Measurements from ENCODE around the gene VKORC1L1. TPM values are rescaled to one million over a fixed set of nuclear protein-coding genes. Genes with fewer than 3 reads are reported as not detected.
"Not testable (repeated sequence)": the region's sequence is repeated elsewhere in the genome, so short reads cannot be mapped to it uniquely, and the experiment has no call there.

VKORC1L1 gene
- 18.0 TPM for total RNA-seq
- polyA plus RNA-seq (ENCODE audit: insufficient read depth, low read depth, low replicate concordance) = 6.5 TPM
- long read RNA-seq, donor 1, full-length matches to known transcripts = 14 of 14 reads
- long read RNA-seq, donor 1, partial matches to known transcripts = 0 of 14 reads
- long read RNA-seq, donor 1, other reads (novel, unspliced or antisense) = 0 of 14 reads
- long read RNA-seq, donor 2, full-length matches to known transcripts = 20 of 20 reads
- long read RNA-seq, donor 2, partial matches to known transcripts = 0 of 20 reads
- long read RNA-seq, donor 2, other reads (novel, unspliced or antisense) = 0 of 20 reads
- long read RNA-seq, donor 3, full-length matches to known transcripts = 16 of 16 reads
- long read RNA-seq, donor 3, partial matches to known transcripts = 0 of 16 reads
- long read RNA-seq, donor 3, other reads (novel, unspliced or antisense) = 0 of 16 reads
- long read RNA-seq, donor 4, full-length matches to known transcripts = 11 of 22 reads
- long read RNA-seq, donor 4, partial matches to known transcripts = 11 of 22 reads
- long read RNA-seq, donor 4, other reads (novel, unspliced or antisense) = 0 of 22 reads
- long read RNA-seq, donor 5 = 0 reads
- long read RNA-seq, donor 6, full-length matches to known transcripts = 7 of 7 reads
- long read RNA-seq, donor 6, partial matches to known transcripts = 0 of 7 reads
- long read RNA-seq, donor 6, other reads (novel, unspliced or antisense) = 0 of 7 reads
- long read RNA-seq, donor 7, full-length matches to known transcripts = 26 of 34 reads
- long read RNA-seq, donor 7, partial matches to known transcripts = 0 of 34 reads
- long read RNA-seq, donor 7, other reads (novel, unspliced or antisense) = 8 of 34 reads
- long read RNA-seq, donor 8, full-length matches to known transcripts = 13 of 13 reads
- long read RNA-seq, donor 8, partial matches to known transcripts = 0 of 13 reads
- long read RNA-seq, donor 8, other reads (novel, unspliced or antisense) = 0 of 13 reads
- long read RNA-seq, donor 9, full-length matches to known transcripts = 8 of 8 reads
- long read RNA-seq, donor 9, partial matches to known transcripts = 0 of 8 reads
- long read RNA-seq, donor 9, other reads (novel, unspliced or antisense) = 0 of 8 reads
- long read RNA-seq, donor 10, full-length matches to known transcripts = 11 of 11 reads
- long read RNA-seq, donor 10, partial matches to known transcripts = 0 of 11 reads
- long read RNA-seq, donor 10, other reads (novel, unspliced or antisense) = 0 of 11 reads

DNA sequence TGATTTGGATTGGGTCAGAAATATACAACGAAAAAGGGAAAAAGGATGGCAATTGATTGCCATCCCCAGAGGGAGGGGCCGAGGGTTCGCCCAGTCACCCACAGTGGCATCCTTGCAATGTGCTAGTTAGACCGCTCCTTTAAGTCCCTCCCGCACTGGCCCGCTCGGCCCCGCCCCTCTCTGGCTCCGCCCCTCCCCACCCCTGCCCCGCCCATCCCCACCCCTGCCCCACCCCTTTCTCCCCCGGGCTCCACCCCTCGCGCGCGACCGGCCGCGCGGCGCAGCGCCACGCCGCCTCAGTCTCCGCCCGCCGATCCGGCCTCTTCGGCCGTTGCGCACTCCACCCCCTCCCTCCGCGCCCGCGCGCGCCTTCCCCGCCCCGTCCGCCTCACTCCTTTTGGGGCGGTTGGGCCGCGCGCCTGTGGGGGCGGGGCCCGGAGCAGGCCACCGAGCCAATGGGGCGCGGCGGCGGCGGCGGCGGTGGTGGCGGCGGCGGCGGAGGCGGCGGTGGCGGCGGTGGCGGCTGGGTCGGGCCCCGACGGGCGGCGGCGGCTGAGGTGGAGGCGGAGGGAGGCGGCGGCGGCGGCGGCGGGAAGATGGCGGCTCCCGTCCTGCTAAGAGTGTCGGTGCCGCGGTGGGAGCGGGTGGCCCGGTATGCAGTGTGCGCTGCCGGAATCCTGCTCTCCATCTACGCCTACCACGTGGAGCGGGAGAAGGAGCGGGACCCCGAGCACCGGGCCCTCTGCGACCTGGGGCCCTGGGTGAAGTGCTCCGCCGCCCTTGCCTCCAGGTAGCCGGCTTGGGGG lies at the start of gene VKORC1L1:
Gene VKORC1L1, plus strand, starts transcription at position 299 of the 806 bp plus-strand sequence. Its CDS starts 298 bp downstream, at position 597.
- Histone ChIP-seq H3K36me3 (ENCODE audit: control insufficient read depth in 2 of 3, insufficient read depth in 3 of 3, low read length in 3 of 3) (no peaks in the 10 kb centered on the region), H3K4me3 (ENCODE audit: low read length in 3 of 3) (peak within 1 kb of the TSS; percentile 49 to 74 (median 66)), H3K27me3 (ENCODE audit: control insufficient read depth, insufficient read depth, low read length) (no peaks in the 10 kb centered on the region), H3K9ac (ENCODE audit: low read length in 3 of 3) (peak within 1 kb of the TSS; percentile 7 to 65 (median 48)), H3K4me1 (ENCODE audit: control insufficient read depth in 2 of 3, insufficient read depth in 2 of 3, low read depth in 1 of 3, low read length in 3 of 3) (peaks cover 0 to 3% (median 0%) of the 10 kb centered on the region in 3 donors), H3K9me3 (ENCODE audit: control insufficient read depth in 2 of 3, insufficient read depth in 1 of 3, low read length in 3 of 3) (no peaks in the 10 kb centered on the region), H3K27ac (ENCODE audit: low read depth in 2 of 2, low read length in 2 of 2) (peak within 1 kb of the TSS in 1 of 2 donors; percentile 43)
- DNase-seq (peak; percentile 96 to 99 (median 97)), FAIRE-seq (no peak)
- no peak for TF ChIP-seq CTCF (IDR thresholded peaks at IDR 0.05; ENCODE audit: borderline replicate concordance, extremely low read depth, insufficient read depth)
- intact Hi-C loops (cut with DNase I) = no loop called here

- DNase-seq = no peak
- Histone ChIP-seq H3K4me3 (ENCODE audit: low read length in 3 of 3) (no peak overlapping the region), H3K9me3 (ENCODE audit: control insufficient read depth in 2 of 3, insufficient read depth in 1 of 3, low read length in 3 of 3) (no peaks in the 10 kb centered on the region), H3K27ac (ENCODE audit: low read depth in 2 of 2, low read length in 2 of 2) (no peak overlapping the region), H3K9ac (ENCODE audit: low read length in 3 of 3) (no peak overlapping the region), H3K36me3 (ENCODE audit: control insufficient read depth in 2 of 3, insufficient read depth in 3 of 3, low read length in 3 of 3) (peaks cover 0 to 3% (median 0%) of the 10 kb centered on the region in 3 donors), H3K4me1 (ENCODE audit: control insufficient read depth in 2 of 3, insufficient read depth in 2 of 3, low read depth in 1 of 3, low read length in 3 of 3) (no peaks in the 10 kb centered on the region), H3K27me3 (ENCODE audit: control insufficient read depth, insufficient read depth, low read length) (no peaks in the 10 kb centered on the region)
- intact Hi-C loops (cut with DNase I) = no loop called here
- TF ChIP-seq CTCF (IDR thresholded peaks at IDR 0.05; ENCODE audit: borderline replicate concordance, extremely low read depth, insufficient read depth) = no peak
- FAIRE-seq = no peak
Measured at GRCh38 chr7:65827366-65827765, 45.5 kb upstream of the VKORC1L1 start.

- FAIRE-seq = no peak
- H3K9ac ChIP-seq (ENCODE audit: low read length in 3 of 3) = no peak overlapping the region
- H3K4me3 ChIP-seq (ENCODE audit: low read length in 3 of 3) = no peak overlapping the region
- intact Hi-C loops (cut with DNase I) = no loop called here
- no peak overlapping the region for H3K27ac ChIP-seq (ENCODE audit: low read depth in 2 of 2, low read length in 2 of 2)
- no peaks in the 10 kb centered on the region for H3K36me3 ChIP-seq (ENCODE audit: control insufficient read depth in 2 of 3, insufficient read depth in 3 of 3, low read length in 3 of 3)
- no peaks in the 10 kb centered on the region for H3K27me3 ChIP-seq (ENCODE audit: control insufficient read depth, insufficient read depth, low read length)
- no peaks in the 10 kb centered on the region for H3K4me1 ChIP-seq (ENCODE audit: control insufficient read depth in 2 of 3, insufficient read depth in 2 of 3, low read depth in 1 of 3, low read length in 3 of 3)
- peak in 3 of 5 donors; percentile 27 to 51 (median 34) for DNase-seq
- no peak for TF ChIP-seq CTCF (IDR thresholded peaks at IDR 0.05; ENCODE audit: borderline replicate concordance, extremely low read depth, insufficient read depth)
- H3K9me3 ChIP-seq (ENCODE audit: control insufficient read depth in 2 of 3, insufficient read depth in 1 of 3, low read length in 3 of 3) = no peaks in the 10 kb centered on the region
Measured at GRCh38 chr7:65832281-65832680, 40.6 kb upstream of the VKORC1L1 start.

DNA sequence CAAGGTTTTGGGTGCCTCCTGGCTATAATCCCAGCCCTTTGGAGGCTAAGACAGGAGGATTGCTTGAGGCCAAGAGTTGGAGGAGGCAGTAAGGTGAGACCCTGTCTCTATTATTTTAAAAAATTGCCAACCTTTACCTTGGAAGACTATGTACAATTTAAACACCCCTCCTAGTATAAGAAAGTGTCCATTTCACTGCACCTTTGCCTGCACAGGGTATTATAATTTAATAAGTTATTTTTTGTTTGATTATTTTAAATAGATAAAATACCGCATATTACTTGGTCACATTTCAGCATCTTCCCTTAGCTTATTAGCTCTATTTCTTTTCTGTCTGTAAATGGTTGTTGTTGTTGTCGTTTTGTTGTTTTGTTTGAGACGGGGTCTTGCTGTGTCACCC lies 36.2 kb upstream of the VKORC1L1 start:
- H3K27me3 ChIP-seq (ENCODE audit: control insufficient read depth, insufficient read depth, low read length); intact Hi-C loops (cut with DNase I); H3K36me3 ChIP-seq (ENCODE audit: control insufficient read depth in 2 of 3, insufficient read depth in 3 of 3, low read length in 3 of 3); H3K4me1 ChIP-seq (ENCODE audit: control insufficient read depth in 2 of 3, insufficient read depth in 2 of 3, low read depth in 1 of 3, low read length in 3 of 3); DNase-seq; H3K4me3 ChIP-seq (ENCODE audit: low read length in 3 of 3); H3K27ac ChIP-seq (ENCODE audit: low read depth in 2 of 2, low read length in 2 of 2); FAIRE-seq; H3K9ac ChIP-seq (ENCODE audit: low read length in 3 of 3); H3K9me3 ChIP-seq (ENCODE audit: control insufficient read depth in 2 of 3, insufficient read depth in 1 of 3, low read length in 3 of 3): not testable (repeated sequence)

DNA sequence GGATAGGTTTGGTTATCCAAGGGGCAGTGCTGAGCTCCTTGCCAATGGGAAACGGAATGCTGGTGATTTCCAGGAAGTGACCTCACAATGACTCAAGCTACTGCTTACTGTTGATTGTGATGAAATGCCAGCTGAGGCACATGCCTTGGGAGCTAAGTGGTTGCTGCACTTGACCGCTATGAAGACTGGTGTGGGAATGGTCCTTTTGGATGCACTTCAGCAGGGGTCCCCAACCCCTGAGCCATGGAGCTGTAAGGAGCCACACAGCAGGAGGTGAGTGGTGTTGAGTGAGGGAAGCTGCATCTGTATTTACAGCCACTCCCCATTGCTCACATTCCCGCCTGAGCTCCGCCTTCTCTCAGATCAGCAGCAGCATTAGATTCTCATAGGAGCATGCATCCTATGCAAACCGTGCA lies 35.3 kb upstream of the VKORC1L1 start:
- H3K36me3 ChIP-seq (ENCODE audit: control insufficient read depth in 2 of 3, insufficient read depth in 3 of 3, low read length in 3 of 3); H3K27me3 ChIP-seq (ENCODE audit: control insufficient read depth, insufficient read depth, low read length); intact Hi-C loops (cut with DNase I); FAIRE-seq; H3K4me3 ChIP-seq (ENCODE audit: low read length in 3 of 3); H3K9ac ChIP-seq (ENCODE audit: low read length in 3 of 3); H3K9me3 ChIP-seq (ENCODE audit: control insufficient read depth in 2 of 3, insufficient read depth in 1 of 3, low read length in 3 of 3); DNase-seq; H3K27ac ChIP-seq (ENCODE audit: low read depth in 2 of 2, low read length in 2 of 2); H3K4me1 ChIP-seq (ENCODE audit: control insufficient read depth in 2 of 3, insufficient read depth in 2 of 3, low read depth in 1 of 3, low read length in 3 of 3): not testable (repeated sequence)

Measured in kidney (tissue), 22 donors.